GM12878 (cell line): ENCODE results near the gene GAK. TPM values are rescaled to one million over a fixed set of nuclear protein-coding genes. Genes with fewer than 3 reads are reported as not detected.

Experiments used
- ATAC-seq: fragments of 200-7000 bp; cut with Tn5 transposase; 3 replicates; pipeline ENCODE4 v1.9.1; 2020; ENCODE audit warnings: mild to moderate bottlenecking, moderate library complexity
- BruUV-seq: library from RNA; stranded (reverse); fragments of 400-500 nt; replicated peaks from 2 replicates; lab custom pipeline; 2021; lab: Mats Ljungman, UMichigan
- CTCF ChIA-PET: fragments of 300-600 bp; sonication (Branson Sonifier 250); formaldehyde crosslinking; extraction: SDS; loops from one replicate; lab custom pipeline; 2021; ENCODE audit warnings: inconsistent platforms; lab: Yijun Ruan, JAX
- POLR2A ChIA-PET: fragments of 350-600 bp; formaldehyde crosslinking; extraction: SDS; loops from one replicate; lab custom pipeline; 2021; ENCODE audit warnings: inconsistent platforms; lab: Charles Lee
- RAD21 ChIA-PET: fragments of 300-600 bp; sonication (Branson Sonifier 250); formaldehyde crosslinking; loops from one replicate; lab custom pipeline; 2023; ENCODE audit warnings: antibody characterized with exemption; ENCODE audit not compliant: unreplicated experiment; lab: Charles Lee
- SMC1A ChIA-PET: fragments of 300-600 bp; sonication (Branson Sonifier 250); formaldehyde crosslinking; loops from one replicate; lab custom pipeline; 2023; ENCODE audit not compliant: unreplicated experiment, uncharacterized antibody; lab: Charles Lee
- DNase-seq: peaks from one replicate; pipeline ENCODE4 v3.0.0-alpha.2; 2011; ENCODE audit warnings: low read depth, low spot score
- FAIRE-seq: peaks from 3 replicates; lab custom pipeline; 2011; peaks lifted over from hg19 to GRCh38; lab: Jason Lieb, UNC
- H2AFZ ChIP-seq: 2 replicates; pipeline ENCODE4 v1.6.0; 2011; ENCODE audit warnings: low read depth, low read length, control low read depth; ENCODE audit not compliant: control insufficient read depth
- H3K27ac ChIP-seq: 2 replicates; pipeline ENCODE4 v1.5.1; 2011; ENCODE audit warnings: control low read depth; ENCODE audit not compliant: control insufficient read depth, insufficient read depth
- H3K27me3 ChIP-seq, 2 experiments: replicated peaks in 1 of 2; 2 replicates each; pipeline versions ENCODE4 v1.6.0 to v1.6.1; 2011; ENCODE audit warnings: low read length in 1 of 2; ENCODE audit not compliant: control insufficient read depth in 2 of 2, insufficient read depth in 2 of 2
- H3K36me3 ChIP-seq, 2 experiments: 2 replicates each; pipeline ENCODE4 v1.5.1; 2011; ENCODE audit warnings: low read length in 1 of 2; ENCODE audit not compliant: control insufficient read depth in 2 of 2, insufficient read depth in 2 of 2
- H3K4me1 ChIP-seq: 2 replicates; pipeline ENCODE4 v1.6.1; 2011; ENCODE audit warnings: mild to moderate bottlenecking, low read length, moderate library complexity, mixed read lengths; ENCODE audit not compliant: control insufficient read depth, insufficient read depth
- H3K4me2 ChIP-seq: 2 replicates; pipeline ENCODE4 v1.6.0; 2011; ENCODE audit warnings: control low read depth; ENCODE audit not compliant: control insufficient read depth, insufficient read depth
- H3K4me3 ChIP-seq: fragments of 200-600 bp; sonication (generic); 2 replicates; pipeline ENCODE4 v1.5.1; 2016
- H3K79me2 ChIP-seq: 2 replicates; pipeline ENCODE4 v1.6.0; 2011; ENCODE audit warnings: low read length; ENCODE audit not compliant: control insufficient read depth, insufficient read depth
- H3K9ac ChIP-seq: 2 replicates; pipeline ENCODE4 v1.8.0; 2011; ENCODE audit warnings: low read length, control low read depth, mixed read lengths; ENCODE audit not compliant: control insufficient read depth, insufficient read depth
- H3K9me3 ChIP-seq: replicated peaks from 3 replicates; pipeline ENCODE4 v1.5.1; 2011; ENCODE audit warnings: mild to moderate bottlenecking, low read length; ENCODE audit not compliant: control insufficient read depth, insufficient read depth
- H4K20me1 ChIP-seq: 2 replicates; pipeline ENCODE4 v1.6.0; 2011; ENCODE audit not compliant: control insufficient read depth, insufficient read depth
- EP300 ChIP-seq, 2 experiments: fragments of 150-350 bp in 1 of 2; IDR thresholded peaks; 2 replicates each; pipeline ENCODE4 v1.6.1; 2011 to 2012; ENCODE audit warnings: low read depth in 2 of 2, low read length in 2 of 2, borderline replicate concordance in 1 of 2, improper control_type of control experiment in 1 of 2, inconsistent platforms in 1 of 2; ENCODE audit not compliant: control insufficient read depth in 1 of 2
- ESRRA ChIP-seq: IDR thresholded peaks from 2 replicates; pipeline ENCODE4 v1.6.1; 2012; ENCODE audit warnings: mild to moderate bottlenecking, low read length, improper control_type of control experiment
- HCFC1 ChIP-seq: fragments of 150-350 bp; IDR thresholded peaks from 2 replicates; pipeline ENCODE4 v1.6.1; 2014; ENCODE audit warnings: low read length
- JUNB ChIP-seq: IDR thresholded peaks from 2 replicates; pipeline ENCODE4 v1.6.1; 2016; ENCODE audit warnings: antibody characterized with exemption, mild to moderate bottlenecking
- NR2C2 ChIP-seq: IDR thresholded peaks from 2 replicates; pipeline ENCODE4 v1.6.1; 2011; ENCODE audit warnings: borderline replicate concordance, low read depth; ENCODE audit not compliant: control insufficient read depth, insufficient read length
- PBX3 ChIP-seq: IDR thresholded peaks from 2 replicates; pipeline ENCODE4 v1.6.1; 2011; ENCODE audit warnings: mild to moderate bottlenecking, low read depth, low read length, moderate library complexity; ENCODE audit not compliant: insufficient replicate concordance
- PML ChIP-seq: IDR thresholded peaks from 2 replicates; pipeline ENCODE4 v1.6.1; 2012; ENCODE audit warnings: low read length, inconsistent platforms
- RBBP5 ChIP-seq: fragments of 200-600 bp; sonication (generic); conservative IDR thresholded peaks from 2 replicates; pipeline ENCODE4 v1.6.1; 2016
- RUNX3 ChIP-seq: IDR thresholded peaks from 2 replicates; pipeline ENCODE4 v1.6.1; 2012; ENCODE audit warnings: low read length, inconsistent platforms
- SKIL ChIP-seq: fragments of 450-650 bp; IDR thresholded peaks from 2 replicates; pipeline ENCODE4 v1.6.1; 2017; ENCODE audit warnings: mild to moderate bottlenecking, low read depth, inconsistent platforms; ENCODE audit not compliant: poor library complexity, severe bottlenecking
- SMAD1 ChIP-seq: fragments of 450-650 bp; IDR thresholded peaks from 2 replicates; pipeline ENCODE4 v1.6.1; 2018; ENCODE audit warnings: mild to moderate bottlenecking, low read depth; ENCODE audit not compliant: partially characterized antibody
- SMAD5 ChIP-seq: IDR thresholded peaks from 2 replicates; pipeline ENCODE4 v1.6.1; 2016; ENCODE audit warnings: antibody characterized with exemption, low read depth
- SREBF1 ChIP-seq: IDR thresholded peaks from 2 replicates; pipeline ENCODE4 v1.6.1; 2012; ENCODE audit warnings: mild to moderate bottlenecking, low read length
- STAT1 ChIP-seq: fragments of 450-650 bp; conservative IDR thresholded peaks from 2 replicates; pipeline ENCODE4 v1.6.1; 2014; ENCODE audit warnings: antibody characterized with exemption, mild to moderate bottlenecking
- SUPT20H ChIP-seq: IDR thresholded peaks from 2 replicates; pipeline ENCODE4 v1.6.1; 2011; ENCODE audit warnings: low read depth, mild to moderate bottlenecking, low read length, moderate library complexity, borderline replicate concordance; ENCODE audit not compliant: control insufficient read depth
- ZNF217 ChIP-seq: fragments of 450-650 bp; IDR thresholded peaks from 2 replicates; pipeline ENCODE4 v1.6.1; 2017; ENCODE audit warnings: antibody characterized with exemption, mild to moderate bottlenecking
- WGBS: methylation state at CpG from one replicate; pipeline ENCODE4 v1.1.6; 2016; ENCODE audit warnings: low lambda C conversion rate; ENCODE audit not compliant: insufficient replicate concordance, insufficient coverage; ENCODE audit errors: missing lambda C conversion rate; 5-methylcytosine and 5-hydroxymethylcytosine counted together
- in situ Hi-C: fragments of 300-500 bp; cut with MboI; formaldehyde crosslinking; loops from 9 replicates; pipeline ENCODE4 v1.14.3; 2018; ENCODE audit warnings: mixed read lengths
- intact Hi-C: fragments of 100-400 bp; cut with micrococcal nuclease; formaldehyde crosslinking; loops from one replicate; pipeline ENCODE4 v1.14.2; 2022; ENCODE audit not compliant: unreplicated experiment
- polyA plus RNA-seq, 11 experiments: library from polyadenylated mRNA; depleted of rRNA in 4 of 11; unstranded in 6 of 11; stranded (reverse) in 5 of 11; fragments of >200 nt; fragmentation: Nextera tagmentation in 4 of 11; fragmentation: Illumina TruSeq in 1 of 11; extraction: Ambion mirVana in 4 of 11; extraction: Trizol in 1 of 11; gene quantifications; 1 replicate in 1 of 11; 2 replicates in 10 of 11; pipeline versions ENCODE4 v1.2.1 to v1.2.3, GENCODE V29; 2011 to 2016; ENCODE audit warnings: inconsistent platforms in 2 of 11, missing spikeins in 2 of 11, low read depth in 1 of 11
- total RNA-seq, 4 experiments: library from RNA; depleted of rRNA in 3 of 4; stranded (reverse); fragments of >200 nt in 3 of 4; fragmentation: Illumina TruSeq in 1 of 4; extraction: Trizol in 1 of 4; gene quantifications; 2 replicates each; pipeline versions ENCODE4 v1.2.1 to v1.2.3, GENCODE V29; 2013 to 2021

The GAK gene
- total and polyA plus RNA-seq, 10 of the 15 experiments (the other 5 are each of a cell fraction or from before 2014, with no cell fraction given): 0.82 to 127 (median 53.8) TPM

GRCh38 chr4:834368-835147, 97.6 kb downstream of the GAK start (continued):
- TF ChIP-seq EP300 (IDR thresholded peaks at IDR 0.05; ENCODE audit: borderline replicate concordance in 1 of 2, control insufficient read depth in 1 of 2, low read depth in 2 of 2, low read length in 2 of 2) (no peak), RUNX3 (no peak), JUNB (no peak), RBBP5 (no peak)

GRCh38 chr4:833731-834367, 98.3 kb downstream of the GAK start:
- 37% methylated on average over 18 of the region's 18 CpGs for WGBS
- Histone ChIP-seq H3K36me3 (no peaks in the 10 kb centered on the region), H3K27me3 (no peaks in the 10 kb centered on the region), H3K9ac (no peak overlapping the region), H3K9me3 (peaks cover 5% of the 10 kb centered on the region; the same call in 2 of the 3 replicates), H3K4me1 (no peaks in the 10 kb centered on the region), H2AFZ (no peak overlapping the region), H3K27ac (no peak overlapping the region), H3K4me3 (no peak overlapping the region), H3K4me2 (no peak overlapping the region), H4K20me1 (no peaks in the 10 kb centered on the region), H3K79me2 (no peaks in the 10 kb centered on the region)
- ChIA-PET CTCF (no interaction called here), POLR2A (no interaction called here), RAD21 (no interaction called here), SMC1A (no interaction called here)
- intact Hi-C loops: no loop called here
- in situ Hi-C loops: no loop called here
- ATAC-seq: peak; percentile 20; the same call in 2 of the 3 replicates
- no peak for DNase-seq
- BruUV-seq: no TSS peak
- FAIRE-seq: no peak
- TF ChIP-seq SMAD1 (no peak), PML (no peak), SREBF1 (no peak), ESRRA (no peak), NR2C2 (no peak), ZNF217 (no peak), SMAD5 (no peak), HCFC1 (no peak), SUPT20H (no peak), PBX3 (no peak), SKIL (no peak), STAT1 (no peak)
